Glomerular endothelial cell (primary cell): ENCODE data around the gene TES. TPM values are rescaled to one million over a fixed set of nuclear protein-coding genes. Genes with fewer than 3 reads are reported as not detected.
"Not testable (repeated sequence)": the region's sequence is repeated elsewhere in the genome, so short reads cannot be mapped to it uniquely, and the experiment has no call there.

Experiments used
- DNase-seq: peaks from one replicate; pipeline ENCODE4 v3.0.0-alpha.2; 2011; ENCODE audit warnings: low read depth, low spot score; ENCODE audit errors: extremely low read depth
- total RNA-seq: library from RNA; depleted of rRNA; stranded (reverse); fragments of >200 nt; gene quantifications from 2 replicates; pipeline ENCODE4 v1.2.3, GENCODE V29; 2015

The TES gene
- total RNA-seq, 1 donor from 2014 or later = 73.9 TPM

- DNase-seq = no peak
Measured at GRCh38 chr7:116241291-116241690, 31.0 kb downstream of the TES start.

- no peak for DNase-seq
Measured at GRCh38 chr7:116242178-116242577, 31.8 kb downstream of the TES start.

- no peak for DNase-seq
Measured at GRCh38 chr7:116242759-116243158, 32.4 kb downstream of the TES start.

- DNase-seq = not testable (repeated sequence)
Measured at GRCh38 chr7:116244803-116245202, 34.5 kb downstream of the TES start.

GRCh38 chr7:116246357-116246756, 36.0 kb downstream of the TES start:
- no peak for DNase-seq

- no peak for DNase-seq
Measured at GRCh38 chr7:116249969-116250553, 39.7 kb downstream of the TES start.

- no peak for DNase-seq
Measured at GRCh38 chr7:116251675-116252074, 41.3 kb downstream of the TES start.

GRCh38 chr7:116252249-116252648, 41.9 kb downstream of the TES start:
- no peak for DNase-seq

GRCh38 chr7:116257156-116257555, 46.8 kb downstream of the TES start:
- DNase-seq = no peak

GRCh38 chr7:116258734-116259133, 48.4 kb downstream of the TES start:
- DNase-seq = no peak

GRCh38 chr7:116259156-116259870, 49.0 kb downstream of the TES start:
- no peak for DNase-seq

- no peak for DNase-seq
Measured at GRCh38 chr7:116259871-116260440, 49.6 kb downstream of the TES start.

GRCh38 chr7:116261904-116262303, 51.6 kb downstream of the TES start:
- DNase-seq = no peak

GRCh38 chr7:116265881-116266280, 55.5 kb downstream of the TES start:
- no peak for DNase-seq

GRCh38 chr7:116269466-116269865, 59.1 kb downstream of the TES start:
- no peak for DNase-seq

- DNase-seq = no peak
Measured at GRCh38 chr7:116271161-116271913, 61.0 kb downstream of the TES start.

GRCh38 chr7:116271963-116272886, 61.9 kb downstream of the TES start:
- no peak for DNase-seq

GRCh38 chr7:116273283-116273917, 63.1 kb downstream of the TES start:
- no peak for DNase-seq

GRCh38 chr7:116273918-116274301, 63.6 kb downstream of the TES start:
- no peak for DNase-seq

GRCh38 chr7:116277070-116277469, 66.7 kb downstream of the TES start:
- no peak for DNase-seq
